OCI-LY1 (cell line): ENCODE data around the gene BHMT2.

Experiments used
- CTCF ChIP-seq: fragments of 200-600 bp; sonication (generic), shearing (Covaris generic); IDR thresholded peaks from 2 replicates; pipeline ENCODE4 v1.5.1; 2017; ENCODE audit warnings: mild to moderate bottlenecking, antibody characterized with exemption, low read length, moderate library complexity, mixed read lengths
- EZH2 ChIP-seq: fragments of 200-600 bp; sonication (generic), shearing (Covaris generic); IDR thresholded peaks from 2 replicates; pipeline ENCODE4 v1.8.0; 2017; ENCODE audit warnings: borderline replicate concordance, mixed run types, mild to moderate bottlenecking, antibody characterized with exemption, low read length, moderate library complexity, mixed read lengths

- TF ChIP-seq CTCF (no peak), EZH2 (no peak)
Observed at GRCh38 chr5:79108086-79108485, 38.5 kb downstream of the BHMT2 start.
